GM18868 (cell line): ENCODE measurements around the gene KMT2B.
"Not testable (repeated sequence)": the region's sequence is repeated elsewhere in the genome, so short reads cannot be mapped to it uniquely, and the experiment has no call there.

ENCODE experiments used
- ATAC-seq: cut with Tn5 transposase; IDR thresholded peaks from one replicate; pipeline ENCODE4 v1.9.1; 2021; ENCODE audit warnings: mild to moderate bottlenecking, moderate library complexity; ENCODE audit not compliant: unreplicated experiment

KMT2B gene

DNA sequence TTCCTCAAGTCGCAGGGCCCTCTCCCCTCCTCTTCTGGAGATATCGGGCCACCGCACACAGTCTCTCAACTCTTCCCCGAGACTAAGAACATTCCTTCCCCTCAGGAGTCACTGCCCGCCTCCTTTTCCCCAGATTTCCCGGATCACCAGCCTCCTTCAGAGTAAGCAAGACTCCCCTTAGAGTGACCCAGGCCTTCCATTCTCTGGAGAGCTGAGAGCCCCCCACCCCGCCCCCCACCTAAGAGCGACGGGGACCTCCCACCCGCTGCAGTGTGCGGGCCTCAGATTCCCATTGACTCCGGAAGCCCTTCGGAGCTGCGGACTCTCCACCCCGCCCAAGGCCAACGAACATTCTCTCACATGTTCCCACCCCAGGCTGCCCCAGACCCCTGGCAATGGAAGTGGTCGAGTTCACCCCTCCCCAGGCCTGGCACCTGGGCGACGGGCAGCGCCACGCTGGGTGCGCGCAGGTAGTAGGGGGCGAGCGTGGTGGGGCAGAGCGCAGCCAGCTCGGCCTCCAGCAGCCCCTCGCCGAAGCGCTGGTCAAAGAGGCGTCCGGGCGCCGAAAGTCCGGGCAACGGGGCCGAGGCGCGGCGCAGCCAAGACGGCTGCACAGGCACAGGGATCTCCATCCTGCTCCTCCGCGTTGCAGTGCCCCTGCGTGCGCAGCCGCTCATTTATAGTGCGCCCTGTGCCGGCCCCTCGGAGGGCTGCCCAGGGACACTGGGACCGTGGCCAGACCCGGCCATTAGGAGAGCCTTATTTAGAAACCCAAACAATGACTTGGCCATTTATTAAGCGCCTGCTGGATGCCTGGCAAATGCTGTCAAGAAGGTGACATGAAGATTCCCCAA lies 38.8 kb downstream of the KMT2B start, which contains the start of gene HSPB6:
Gene HSPB6, minus strand, starts transcription at position 653 of the 854 bp plus-strand sequence. Its CDS starts 21 bp downstream, at position 632.
- no peak for ATAC-seq

DNA sequence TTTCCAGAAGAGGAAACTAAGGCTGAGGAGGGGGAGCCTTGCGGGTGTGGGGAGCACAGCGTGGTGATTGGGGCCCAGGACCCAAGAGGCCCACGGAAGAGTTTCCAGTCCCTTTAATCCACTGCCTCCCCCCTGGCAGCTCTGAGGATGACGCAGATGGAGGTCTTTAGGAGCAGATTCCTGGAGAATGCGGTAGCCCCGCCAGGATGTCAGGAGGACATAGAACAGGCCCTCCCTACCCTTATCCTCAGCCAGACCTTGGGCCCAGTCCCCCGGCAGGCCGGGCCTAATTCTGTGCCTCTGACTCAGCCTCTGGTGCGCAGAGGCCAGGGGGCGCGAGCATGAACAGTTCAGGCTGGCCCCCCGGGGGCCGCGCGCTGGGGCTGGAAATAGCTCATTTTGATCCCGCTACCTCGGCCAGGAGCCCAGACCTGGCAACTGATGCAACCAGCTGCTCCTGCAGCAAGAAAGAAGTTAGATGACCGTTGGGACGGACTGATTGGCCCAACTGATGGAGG lies 39.5 kb downstream of the KMT2B start:
- ATAC-seq, result no peak

DNA sequence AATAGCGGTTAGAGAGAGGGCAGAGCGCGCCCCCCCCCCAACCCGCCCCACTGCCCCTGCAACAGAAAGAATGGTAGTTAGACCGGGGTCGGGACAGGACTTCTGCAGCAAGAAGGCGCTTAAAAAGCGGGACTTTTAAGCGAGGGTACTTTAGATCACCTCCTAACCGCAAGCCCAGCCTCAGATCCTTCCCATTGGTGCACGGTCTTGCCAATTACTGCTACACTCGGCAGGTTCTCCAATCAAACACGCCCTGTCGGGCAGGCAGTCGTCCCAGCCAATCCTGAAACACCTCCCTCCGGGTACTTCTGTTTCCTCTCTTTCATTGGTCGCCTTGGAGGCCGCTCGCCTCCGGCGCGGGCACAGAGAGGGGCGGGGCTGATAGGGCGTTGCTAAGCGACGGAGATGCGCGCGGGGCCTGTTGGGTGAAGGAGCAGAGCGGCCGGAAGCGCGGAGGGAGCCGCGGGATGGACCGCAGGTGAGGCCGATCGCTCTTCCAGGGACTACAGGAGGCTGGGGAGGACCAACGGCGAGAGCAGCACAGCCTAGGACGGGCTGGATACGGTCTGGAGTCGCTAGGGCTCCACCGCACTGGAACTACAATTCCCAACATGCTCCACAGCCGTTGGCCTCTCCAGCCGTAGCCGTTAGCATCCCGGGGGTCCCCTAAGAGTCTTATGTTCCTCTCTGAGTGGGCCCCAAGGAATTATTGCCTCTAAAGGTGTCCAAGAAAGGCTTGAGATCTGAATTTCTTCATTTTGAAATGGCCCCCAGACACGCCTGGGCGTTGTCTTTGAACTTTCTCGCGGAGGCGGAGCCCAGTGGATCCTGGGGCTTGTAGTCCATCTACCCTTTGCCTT lies 40.2 kb downstream of the KMT2B start, which contains the start of gene PROSER3:
Gene PROSER3, plus strand, starts transcription at position 428 of the 860 bp plus-strand sequence. Its CDS starts 40 bp downstream, at position 468.
- ATAC-seq, result peak; percentile 95

DNA sequence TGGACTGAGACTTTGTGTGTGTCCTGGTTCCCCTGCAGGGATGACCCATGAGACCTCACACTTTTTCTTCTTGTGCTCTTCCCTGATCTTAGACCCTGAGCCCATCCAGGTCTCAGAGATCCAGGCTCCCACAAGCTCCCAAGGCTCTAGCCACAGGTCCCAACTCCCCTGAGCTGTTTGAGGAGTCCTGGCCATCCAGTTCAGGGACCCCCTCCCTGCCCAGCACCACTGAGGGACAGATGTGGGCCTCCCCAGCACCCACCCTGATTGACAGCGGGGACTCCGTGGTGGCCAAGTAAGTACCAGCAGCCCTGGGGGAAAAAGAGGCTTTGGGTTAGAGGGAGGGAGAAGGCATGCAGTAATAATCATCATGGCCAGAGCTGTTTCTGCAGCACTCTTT lies 41.9 kb downstream of the KMT2B start:
- ATAC-seq, result no peak

DNA sequence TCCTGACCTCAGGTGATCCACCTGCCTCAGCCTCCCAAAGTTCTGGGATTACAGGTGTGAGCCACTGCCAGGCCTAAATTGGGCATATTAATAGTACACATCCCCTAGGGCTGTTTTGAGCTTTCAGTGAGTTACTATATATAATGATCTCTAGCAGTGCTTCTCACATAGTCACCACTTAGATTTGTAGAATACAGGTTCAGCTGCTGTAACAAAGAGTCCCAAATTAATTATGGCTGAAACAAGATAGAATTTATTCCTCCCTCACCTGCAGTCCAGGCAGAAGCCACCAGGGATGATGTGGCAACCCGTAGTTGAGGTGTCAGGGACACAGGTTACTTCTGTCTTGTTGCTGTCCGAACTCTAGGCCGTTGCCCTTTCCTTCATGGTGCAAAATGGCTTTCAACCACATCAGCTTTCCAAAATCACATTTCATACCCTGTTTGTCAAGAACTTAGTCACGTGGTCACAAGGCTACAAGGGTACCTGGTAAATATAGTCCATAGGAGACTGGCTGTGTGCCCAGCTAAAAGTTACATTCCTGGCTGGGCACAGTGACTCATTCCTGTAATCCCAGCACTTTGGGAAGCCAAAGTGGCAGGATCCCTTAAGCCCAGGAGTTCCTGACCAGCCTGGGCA lies 43.0 kb downstream of the KMT2B start:
- no peak for ATAC-seq

DNA sequence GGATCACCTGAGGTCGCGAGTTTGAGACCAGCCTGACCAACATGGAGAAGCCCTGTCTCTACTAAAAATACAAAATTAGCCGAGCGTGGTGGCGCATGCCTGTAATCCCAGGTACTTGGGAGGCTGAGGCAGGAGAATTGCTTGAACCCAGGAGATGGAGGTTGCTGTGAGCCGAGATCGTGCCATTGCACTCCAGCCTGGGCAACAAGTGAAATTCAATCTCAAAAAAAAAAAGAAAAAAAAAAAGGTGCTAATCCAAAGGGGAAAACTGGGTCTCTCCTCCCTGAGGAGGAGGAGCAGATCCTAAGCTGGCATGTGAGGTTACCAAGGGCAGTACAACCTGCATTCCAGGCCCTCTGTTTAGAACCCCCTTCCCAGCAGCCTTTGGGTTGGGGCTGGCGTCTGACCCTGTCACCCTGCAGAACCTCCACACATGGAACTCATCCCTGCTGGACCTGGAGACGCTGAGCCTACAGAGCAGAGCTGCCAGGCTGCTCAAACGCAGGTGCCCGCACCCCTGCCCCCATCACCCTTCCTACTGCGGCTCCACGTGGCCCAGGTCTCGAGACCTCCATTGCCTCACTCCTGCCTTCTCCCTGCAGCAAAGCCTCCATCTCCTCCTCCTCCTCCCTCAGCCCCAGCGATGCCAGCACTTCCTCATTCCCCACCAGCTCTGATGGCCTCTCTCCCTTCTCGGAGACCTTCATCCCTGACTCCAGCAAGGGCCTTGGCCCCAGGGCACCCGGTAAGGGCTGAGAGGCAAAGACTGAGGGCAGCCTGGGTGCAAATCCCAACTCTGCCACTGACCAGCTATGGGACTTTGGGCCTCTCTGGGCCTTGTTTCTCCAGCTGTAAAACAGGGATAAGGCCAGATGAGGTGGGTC lies 46.9 kb downstream of the KMT2B start:
- no peak for ATAC-seq

DNA sequence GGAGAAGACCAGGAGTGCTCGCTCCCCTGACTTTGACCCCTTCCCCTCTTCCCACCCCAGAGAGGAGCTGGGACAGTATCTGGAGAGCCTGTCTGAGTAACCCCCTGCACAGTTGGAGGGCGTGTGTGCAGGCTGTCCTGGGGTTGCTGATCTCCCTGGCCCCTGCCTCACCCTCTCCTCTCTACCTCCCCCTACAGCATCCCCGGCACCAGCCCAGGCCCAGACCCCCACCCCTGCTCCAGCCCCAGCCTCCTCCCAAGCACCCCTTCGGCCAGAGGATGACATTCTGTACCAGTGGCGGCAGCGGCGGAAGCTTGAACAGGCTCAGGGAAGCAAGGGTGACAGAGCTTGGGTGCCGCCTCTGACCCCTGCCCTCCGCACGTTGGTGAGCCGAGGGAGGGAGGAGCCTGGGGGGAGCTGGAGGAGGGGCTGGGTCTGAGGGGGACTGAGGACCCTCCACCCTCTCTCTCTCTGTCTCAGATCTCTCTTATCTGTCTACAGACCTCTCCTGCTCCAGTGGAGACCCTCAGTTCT lies 48.8 kb downstream of the KMT2B start:
- ATAC-seq, result no peak

DNA sequence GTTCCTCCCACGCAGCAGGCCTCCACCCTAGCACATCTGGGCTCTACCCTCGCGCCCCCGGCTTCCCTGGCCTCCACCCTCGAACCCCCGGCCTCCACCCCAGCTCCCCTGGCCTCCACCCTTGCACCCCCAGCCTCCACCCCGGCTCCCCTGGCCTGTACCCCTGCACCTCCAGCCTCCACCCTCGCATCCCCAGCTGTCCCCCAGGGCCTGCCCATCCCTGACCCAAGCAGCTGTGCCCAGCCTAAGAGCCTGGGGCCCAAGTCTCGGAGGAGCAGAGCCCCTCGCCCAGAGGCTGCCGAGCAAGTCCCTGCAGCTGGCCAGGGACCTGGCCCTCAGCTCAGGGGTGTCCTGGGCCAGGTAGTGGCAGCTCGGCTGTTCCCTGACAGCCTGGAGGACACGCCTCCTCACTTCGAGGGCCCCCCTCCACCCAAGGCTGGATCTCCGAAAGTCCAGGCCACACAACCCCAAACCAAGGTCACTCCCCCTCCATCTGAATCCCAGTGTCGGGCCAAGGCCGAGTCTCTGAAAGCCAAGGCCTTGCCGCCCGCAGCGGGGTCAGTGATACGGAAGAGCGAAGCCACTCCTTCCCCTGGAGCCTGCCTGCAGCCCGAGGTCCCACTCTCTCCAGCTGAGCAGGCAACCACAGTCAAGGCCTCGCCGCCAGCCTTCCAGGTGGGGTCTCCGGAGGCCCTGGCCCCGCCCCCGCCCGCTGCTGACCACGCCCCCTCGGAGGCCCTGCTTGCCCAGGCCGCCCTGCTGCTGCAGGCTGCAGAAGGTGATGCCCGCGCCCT lies 49.7 kb downstream of the KMT2B start:
- no peak for ATAC-seq

DNA sequence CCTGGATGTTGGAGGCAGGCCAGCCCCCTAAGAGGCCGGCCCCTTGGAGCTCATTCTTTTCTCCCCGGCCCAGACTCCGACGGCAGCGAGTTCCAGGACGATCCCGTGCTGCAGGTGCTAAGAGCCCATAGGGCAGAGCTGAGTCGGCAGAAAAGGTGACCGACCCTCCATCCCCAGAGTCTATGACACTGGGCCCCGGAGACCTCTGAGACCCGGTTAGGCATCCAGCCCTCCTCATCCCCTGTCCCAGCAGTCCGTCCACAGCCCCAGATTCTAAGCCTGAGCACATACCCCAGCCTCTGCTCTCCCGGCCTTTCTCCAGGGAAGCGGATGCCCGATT lies 50.2 kb downstream of the KMT2B start:
- no peak for ATAC-seq

DNA sequence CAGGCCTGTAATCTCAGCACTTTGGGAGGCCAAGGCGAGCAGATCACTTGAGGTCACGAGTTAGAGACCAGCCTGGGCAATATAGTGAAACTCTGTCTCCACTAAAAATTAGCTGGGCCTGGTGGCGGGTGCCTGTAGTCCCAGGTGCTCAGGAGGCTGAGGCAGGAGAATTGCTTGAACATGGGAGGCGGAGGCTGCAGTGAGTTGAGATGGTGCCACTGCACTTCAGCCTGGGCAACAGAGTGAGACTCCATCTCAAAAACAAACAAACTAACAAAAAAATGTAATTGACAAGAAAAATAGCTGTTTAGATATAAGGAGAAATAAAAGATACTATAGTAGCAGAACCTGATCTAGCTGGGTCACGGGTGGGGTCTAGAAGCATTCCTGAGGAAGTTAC lies 54.6 kb downstream of the KMT2B start:
- ATAC-seq, result not testable (repeated sequence)

DNA sequence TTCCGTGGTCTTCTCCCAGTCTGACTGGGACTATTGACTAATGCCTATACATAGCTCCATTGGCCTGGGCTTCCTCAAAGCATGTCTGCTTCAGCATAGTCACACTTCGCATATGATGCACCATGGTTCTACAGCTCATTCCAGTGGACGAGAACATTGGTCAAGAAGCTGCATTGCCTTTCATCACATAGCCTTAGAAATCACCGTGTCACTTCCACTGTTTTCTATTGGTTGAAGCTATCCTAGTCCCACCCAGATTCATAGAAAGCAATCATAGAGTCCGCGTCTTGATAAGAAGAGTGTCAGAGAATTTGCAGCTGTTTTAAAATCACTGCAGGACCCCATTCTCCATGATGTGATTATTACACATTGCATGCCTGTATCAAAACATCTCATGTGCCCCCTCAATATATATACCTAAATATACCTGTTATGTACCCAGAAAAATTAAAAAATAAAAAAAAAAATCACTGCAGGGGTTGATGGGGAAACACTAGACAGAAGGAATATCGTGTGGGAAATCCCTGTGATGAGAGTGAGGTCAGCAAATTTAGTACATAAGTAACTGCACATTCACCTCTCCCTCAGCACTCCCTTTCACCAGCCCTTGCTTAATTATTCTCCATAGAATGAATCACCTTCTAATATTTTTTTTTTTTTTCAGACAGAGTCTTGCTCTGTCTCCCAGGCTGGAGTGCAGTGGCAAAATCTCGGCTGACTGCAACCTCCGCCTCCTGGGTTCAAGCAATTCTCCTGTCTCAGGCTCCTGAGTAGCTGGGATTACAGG lies 55.4 kb downstream of the KMT2B start:
- ATAC-seq, result no peak

DNA sequence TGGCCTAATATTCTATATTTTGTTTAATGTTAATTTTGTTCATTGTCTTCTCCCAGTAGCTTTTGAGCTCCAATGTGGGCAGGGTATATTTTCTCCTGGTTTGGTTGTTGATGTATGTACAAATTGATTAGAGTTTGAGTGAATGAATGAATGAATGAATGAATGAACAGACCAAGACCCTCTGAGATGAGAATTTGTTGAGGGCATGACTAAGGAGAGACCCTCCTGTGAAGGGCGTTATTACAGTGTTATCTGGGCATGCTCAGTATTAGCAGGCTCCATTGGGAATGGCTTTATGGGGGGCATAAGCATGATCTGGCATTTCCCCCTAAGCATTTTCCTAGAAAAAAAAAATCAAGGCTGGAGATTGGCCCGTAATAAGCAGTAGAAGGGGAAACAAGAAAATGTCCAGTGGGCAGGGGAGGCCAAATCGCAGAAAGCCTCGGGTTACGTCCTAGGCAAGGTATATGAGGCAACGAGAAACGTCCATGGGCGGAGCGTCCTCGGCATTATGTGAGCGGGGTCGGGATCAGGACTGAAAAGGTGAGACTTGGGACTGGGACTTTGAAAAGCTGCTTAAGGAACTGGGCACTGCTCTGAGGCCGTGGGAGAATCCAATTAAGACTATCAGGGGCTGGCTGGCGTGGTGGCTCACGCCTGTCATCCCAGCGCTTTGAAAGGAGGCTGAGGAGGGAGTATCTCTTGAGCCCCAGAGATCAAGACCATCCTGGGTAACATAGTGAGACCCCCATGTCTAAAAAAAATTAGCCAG lies 56.7 kb downstream of the KMT2B start:
- ATAC-seq, result no peak

DNA sequence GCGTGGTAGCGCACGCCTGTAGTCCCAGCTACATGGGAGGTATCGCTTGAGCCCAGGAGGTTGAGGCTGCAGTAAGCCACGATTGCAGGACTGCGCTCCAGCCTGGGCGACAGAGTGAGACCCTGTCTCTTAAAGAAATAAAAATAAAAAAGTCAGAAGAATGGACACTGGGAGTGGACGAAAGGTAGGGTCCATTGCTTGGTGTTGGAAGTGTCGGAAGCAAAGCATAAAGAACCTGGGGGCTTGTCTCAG lies 57.2 kb downstream of the KMT2B start:
- ATAC-seq, result no peak

DNA sequence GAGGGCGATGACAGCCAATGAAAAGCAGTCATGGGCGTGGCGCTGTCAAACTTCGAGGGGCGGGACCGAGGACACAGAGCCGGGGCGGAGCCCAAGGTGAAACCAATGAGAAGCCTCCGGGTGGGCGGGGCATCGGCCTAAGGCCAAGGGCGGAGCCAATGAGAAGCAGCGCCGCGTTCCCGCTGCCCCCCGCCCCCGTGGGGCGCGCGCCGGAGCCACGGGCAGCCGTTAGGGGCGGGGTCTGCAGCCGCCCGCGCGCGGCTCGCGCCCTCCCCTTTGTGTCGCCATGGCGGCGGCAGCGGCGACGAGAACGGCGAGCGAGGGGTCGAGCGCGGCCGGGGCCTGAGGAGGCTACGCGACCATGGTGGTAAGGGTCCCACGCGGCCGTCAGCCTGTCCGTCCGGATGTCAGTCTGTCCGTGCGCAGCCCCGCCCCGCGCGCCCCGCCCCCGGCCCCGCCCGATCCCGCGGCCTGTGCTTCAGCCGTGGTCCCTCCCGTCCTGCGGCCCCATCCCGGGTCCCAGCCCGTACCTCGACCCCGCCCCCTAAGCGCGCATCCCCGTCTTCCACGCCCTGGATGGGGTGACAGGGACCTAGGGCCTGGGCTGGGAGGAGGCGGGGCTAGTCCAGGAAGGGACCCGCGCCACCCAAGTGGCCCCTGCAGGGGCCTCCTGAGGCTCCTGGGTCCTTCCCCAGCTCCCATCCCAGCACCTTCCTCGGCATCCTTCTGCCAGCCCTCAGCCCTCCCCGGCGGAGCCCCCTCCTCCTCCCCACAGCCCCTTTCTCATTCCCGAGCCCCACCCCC lies 57.7 kb downstream of the KMT2B start, which contains the start of gene ARHGAP33:
Gene ARHGAP33, plus strand, starts transcription at position 267 of the 804 bp plus-strand sequence. Its CDS starts 95 bp downstream, at position 362.
- peak; percentile 98 for ATAC-seq

DNA sequence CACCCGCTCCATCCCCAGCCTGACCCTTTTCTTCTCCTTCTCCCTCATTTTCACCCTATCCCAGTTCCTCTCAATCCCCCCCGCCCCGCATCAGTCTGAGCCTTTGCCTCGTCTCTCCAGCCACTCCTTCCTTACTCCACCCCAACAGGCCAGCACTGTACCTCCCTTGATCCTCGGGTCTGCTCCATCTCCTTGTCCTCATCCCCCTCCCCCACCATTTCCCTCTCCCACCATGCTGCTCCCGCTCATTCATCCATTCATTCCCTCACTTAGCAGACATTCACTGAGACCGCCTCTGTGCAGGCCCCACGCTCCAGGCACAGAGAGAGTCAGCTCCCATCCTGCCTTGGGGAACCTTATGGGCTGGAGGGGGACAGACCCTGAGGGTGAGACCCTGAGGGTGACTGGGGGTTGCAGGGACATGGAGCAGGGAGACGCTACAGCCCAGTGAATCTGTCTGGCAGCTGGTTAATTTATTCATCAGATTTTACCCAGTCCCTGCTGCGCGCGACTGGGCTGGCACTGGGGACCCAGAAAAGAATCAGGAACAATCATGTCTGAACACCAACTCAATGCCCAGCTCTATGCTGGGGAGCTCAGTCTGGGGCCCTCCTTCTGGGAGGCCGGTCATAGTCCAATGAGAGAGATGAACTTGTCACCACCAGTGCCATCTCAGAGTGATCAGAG lies 58.4 kb downstream of the KMT2B start:
- no peak for ATAC-seq
